ENCODE measurements around the gene EDAR. TPM values are rescaled to one million over a fixed set of nuclear protein-coding genes. Genes with fewer than 3 reads are reported as not detected.

EDAR gene
- total RNA-seq = not detected in 2 replicates

DNA sequence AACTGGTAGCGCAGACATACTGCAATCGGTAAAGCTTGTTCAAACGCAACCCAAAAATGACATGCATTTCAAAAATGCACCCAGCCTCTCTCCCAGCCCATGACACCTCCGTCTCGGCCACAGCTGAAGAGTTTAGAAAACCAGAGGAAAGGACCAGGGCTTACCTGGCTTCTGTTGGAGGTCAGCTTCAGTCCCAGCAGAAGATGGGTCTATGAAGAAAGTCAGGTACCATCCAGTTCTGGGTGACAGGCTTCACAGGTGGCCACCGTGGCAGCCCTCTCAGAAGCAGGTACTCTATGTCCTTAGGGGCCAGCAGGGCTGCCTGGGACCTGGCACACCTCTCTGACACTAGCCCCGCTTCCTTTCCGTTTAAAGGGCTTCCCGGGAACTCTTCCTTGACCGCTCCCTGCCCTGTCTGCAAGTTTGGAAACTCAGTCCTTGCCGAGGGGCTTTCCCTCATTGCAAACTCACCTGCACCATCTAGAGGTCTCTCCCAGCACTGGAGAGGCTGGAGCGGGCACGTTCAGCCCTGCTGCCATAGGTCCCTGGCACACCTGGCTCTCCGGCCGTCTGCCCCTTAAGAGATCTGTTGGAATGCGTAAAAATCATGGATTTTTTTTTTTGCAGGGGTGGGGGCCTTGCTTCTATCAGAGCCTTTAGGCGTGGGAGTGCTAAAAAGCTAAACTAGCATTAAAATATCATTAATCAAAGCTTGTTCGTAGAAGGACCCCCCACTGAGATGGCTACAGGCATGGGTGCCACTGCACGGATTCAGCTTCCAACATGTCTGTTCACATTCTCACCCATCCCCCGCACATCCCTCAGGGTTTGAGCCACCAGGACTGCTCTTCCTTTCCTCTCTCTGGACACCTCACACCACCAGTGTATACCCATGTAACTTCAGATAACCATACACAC, at the start of gene EDAR:
EDAR (minus strand) TSS at position 425 of the 918 bp plus-strand sequence. CDS start 58,206 bp downstream, outside the sequence.

Other genes with a start within 250 kb of the EDAR start
- 4.2 and 7.4 TPM in 2 replicates for gene CCDC138, start 202.4 kb downstream of the EDAR start, total RNA-seq
- 2.1 and 4.7 TPM in 2 replicates for gene SH3RF3, start 140.0 kb upstream of the EDAR start, total RNA-seq

Data from uterine smooth muscle cell (primary cell).